ENCODE results near the gene SCRN2. TPM values are rescaled to one million over a fixed set of nuclear protein-coding genes. Genes with fewer than 3 reads are reported as not detected.

SCRN2 gene
- total and polyA plus RNA-seq, 2 of the 13 experiments (the other 11 are each of a cell fraction or from before 2014, with no cell fraction given), result 21.7 to 29.5 TPM

DNA sequence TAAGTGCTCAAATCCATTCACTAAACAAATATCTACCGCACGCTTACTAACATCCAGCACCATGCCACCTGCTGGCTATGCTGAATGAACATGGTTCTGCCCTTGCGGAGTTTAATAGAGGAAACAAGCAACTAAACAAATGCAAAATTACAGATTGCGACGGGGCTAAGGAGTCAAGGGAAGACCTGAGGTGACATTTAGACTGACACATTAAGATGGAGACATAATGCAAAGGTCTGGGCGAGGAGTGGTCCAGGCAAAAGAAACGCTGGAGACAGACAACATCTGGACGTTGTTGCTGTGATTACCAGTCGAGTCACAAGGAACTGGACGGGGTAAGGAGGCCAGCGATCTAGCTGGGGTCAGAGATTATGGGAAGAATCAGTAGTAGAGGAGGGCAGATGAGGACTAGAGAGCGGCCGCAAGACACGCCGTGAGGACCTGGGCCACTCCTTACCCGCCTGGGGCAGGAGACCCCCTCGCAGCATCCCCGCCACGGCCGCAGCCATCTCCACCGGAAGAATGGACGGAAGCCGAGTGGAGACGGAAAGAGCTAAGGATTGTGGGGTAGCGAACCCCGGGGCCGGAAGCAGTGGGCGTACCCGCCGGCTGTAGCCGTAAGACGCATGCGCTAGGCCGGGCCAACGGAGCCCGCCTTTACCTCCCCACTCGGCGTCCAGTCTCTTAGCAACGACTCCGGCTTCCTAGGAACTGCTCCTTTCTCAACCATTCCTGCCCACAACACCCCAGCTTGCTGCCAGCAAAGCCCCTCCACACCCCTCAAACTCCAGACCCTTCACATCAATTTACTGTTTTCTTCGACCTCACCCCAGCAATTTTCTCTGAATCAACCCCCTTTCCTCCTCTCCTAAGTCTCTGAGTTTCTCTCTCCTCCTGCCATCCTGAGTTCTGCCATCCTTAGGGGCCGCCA, 9.8 kb downstream of the SCRN2 start, which contains the start of the genes LRRC46 and MRPL10 (continued):
- TF ChIP-seq ZNF337 (CRISPR knock-in tag; IDR thresholded peaks at IDR 0.05; ENCODE audit: borderline replicate concordance, low read depth) (peak; percentile 87; the same call in 1 of the 2 replicates), NFKBIZ (CRISPR knock-in tag; IDR thresholded peaks at IDR 0.05) (peak; percentile 56; the same call in 1 of the 2 replicates), TEAD2 (CRISPR knock-in tag; IDR thresholded peaks at IDR 0.05) (no peak), ATF7-NPFF (CRISPR knock-in tag; IDR thresholded peaks at IDR 0.05; ENCODE audit: low read depth) (no peak), ISL2 (CRISPR knock-in tag; IDR thresholded peaks at IDR 0.05) (peak; percentile 74), NRL (CRISPR knock-in tag; IDR thresholded peaks at IDR 0.05; ENCODE audit: borderline replicate concordance) (peak; percentile 86; the same call in 1 of the 2 replicates), ZNF776 (CRISPR knock-in tag; IDR thresholded peaks at IDR 0.05) (peak; percentile 65; the same call in 1 of the 2 replicates), MAF1 (CRISPR knock-in tag; IDR thresholded peaks at IDR 0.05; ENCODE audit: borderline replicate concordance) (no peak; the same call in 1 of the 2 replicates), ARID2 (CRISPR knock-in tag; IDR thresholded peaks at IDR 0.05; ENCODE audit: borderline replicate concordance) (no peak), GABPA (IDR thresholded peaks at IDR 0.05; ENCODE audit: low read depth, low read length) (peak; percentile 92), GABPA (CRISPR knock-in tag; IDR thresholded peaks at IDR 0.05; ENCODE audit: low read depth) (peak; percentile 97)
- TF ChIP-seq, protein P1, sequence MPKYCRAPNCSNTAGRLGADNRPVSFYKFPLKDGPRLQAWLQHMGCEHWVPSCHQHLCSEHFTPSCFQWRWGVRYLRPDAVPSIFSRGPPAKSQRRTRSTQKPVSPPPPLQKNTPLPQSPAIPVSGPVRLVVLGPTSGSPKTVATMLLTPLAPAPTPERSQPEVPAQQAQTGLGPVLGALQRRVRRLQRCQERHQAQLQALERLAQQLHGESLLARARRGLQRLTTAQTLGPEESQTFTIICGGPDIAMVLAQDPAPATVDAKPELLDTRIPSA (CRISPR knock-in tag; IDR thresholded peaks at IDR 0.05; ENCODE audit: borderline replicate concordance), result 0 out of 2 replicates have a peak, but pooled peaks have one; percentile 63
- TF ChIP-seq, protein P2, sequence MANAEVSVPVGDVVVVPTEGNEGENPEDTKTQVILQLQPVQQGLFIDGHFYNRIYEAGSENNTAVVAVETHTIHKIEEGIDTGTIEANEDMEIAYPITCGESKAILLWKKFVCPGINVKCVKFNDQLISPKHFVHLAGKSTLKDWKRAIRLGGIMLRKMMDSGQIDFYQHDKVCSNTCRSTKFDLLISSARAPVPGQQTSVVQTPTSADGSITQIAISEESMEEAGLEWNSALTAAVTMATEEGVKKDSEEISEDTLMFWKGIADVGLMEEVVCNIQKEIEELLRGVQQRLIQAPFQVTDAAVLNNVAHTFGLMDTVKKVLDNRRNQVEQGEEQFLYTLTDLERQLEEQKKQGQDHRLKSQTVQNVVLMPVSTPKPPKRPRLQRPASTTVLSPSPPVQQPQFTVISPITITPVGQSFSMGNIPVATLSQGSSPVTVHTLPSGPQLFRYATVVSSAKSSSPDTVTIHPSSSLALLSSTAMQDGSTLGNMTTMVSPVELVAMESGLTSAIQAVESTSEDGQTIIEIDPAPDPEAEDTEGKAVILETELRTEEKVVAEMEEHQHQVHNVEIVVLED (CRISPR knock-in tag; IDR thresholded peaks at IDR 0.05; ENCODE audit: borderline replicate concordance), result peak; percentile 82; the same call in 1 of the 2 replicates
- TF ChIP-seq, protein P3, sequence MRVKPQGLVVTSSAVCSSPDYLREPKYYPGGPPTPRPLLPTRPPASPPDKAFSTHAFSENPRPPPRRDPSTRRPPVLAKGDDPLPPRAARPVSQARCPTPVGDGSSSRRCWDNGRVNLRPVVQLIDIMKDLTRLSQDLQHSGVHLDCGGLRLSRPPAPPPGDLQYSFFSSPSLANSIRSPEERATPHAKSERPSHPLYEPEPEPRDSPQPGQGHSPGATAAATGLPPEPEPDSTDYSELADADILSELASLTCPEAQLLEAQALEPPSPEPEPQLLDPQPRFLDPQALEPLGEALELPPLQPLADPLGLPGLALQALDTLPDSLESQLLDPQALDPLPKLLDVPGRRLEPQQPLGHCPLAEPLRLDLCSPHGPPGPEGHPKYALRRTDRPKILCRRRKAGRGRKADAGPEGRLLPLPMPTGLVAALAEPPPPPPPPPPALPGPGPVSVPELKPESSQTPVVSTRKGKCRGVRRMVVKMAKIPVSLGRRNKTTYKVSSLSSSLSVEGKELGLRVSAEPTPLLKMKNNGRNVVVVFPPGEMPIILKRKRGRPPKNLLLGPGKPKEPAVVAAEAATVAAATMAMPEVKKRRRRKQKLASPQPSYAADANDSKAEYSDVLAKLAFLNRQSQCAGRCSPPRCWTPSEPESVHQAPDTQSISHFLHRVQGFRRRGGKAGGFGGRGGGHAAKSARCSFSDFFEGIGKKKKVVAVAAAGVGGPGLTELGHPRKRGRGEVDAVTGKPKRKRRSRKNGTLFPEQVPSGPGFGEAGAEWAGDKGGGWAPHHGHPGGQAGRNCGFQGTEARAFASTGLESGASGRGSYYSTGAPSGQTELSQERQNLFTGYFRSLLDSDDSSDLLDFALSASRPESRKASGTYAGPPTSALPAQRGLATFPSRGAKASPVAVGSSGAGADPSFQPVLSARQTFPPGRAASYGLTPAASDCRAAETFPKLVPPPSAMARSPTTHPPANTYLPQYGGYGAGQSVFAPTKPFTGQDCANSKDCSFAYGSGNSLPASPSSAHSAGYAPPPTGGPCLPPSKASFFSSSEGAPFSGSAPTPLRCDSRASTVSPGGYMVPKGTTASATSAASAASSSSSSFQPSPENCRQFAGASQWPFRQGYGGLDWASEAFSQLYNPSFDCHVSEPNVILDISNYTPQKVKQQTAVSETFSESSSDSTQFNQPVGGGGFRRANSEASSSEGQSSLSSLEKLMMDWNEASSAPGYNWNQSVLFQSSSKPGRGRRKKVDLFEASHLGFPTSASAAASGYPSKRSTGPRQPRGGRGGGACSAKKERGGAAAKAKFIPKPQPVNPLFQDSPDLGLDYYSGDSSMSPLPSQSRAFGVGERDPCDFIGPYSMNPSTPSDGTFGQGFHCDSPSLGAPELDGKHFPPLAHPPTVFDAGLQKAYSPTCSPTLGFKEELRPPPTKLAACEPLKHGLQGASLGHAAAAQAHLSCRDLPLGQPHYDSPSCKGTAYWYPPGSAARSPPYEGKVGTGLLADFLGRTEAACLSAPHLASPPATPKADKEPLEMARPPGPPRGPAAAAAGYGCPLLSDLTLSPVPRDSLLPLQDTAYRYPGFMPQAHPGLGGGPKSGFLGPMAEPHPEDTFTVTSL (CRISPR knock-in tag; IDR thresholded peaks at IDR 0.05; ENCODE audit: borderline replicate concordance), result no peak
- TF ChIP-seq, protein P4, sequence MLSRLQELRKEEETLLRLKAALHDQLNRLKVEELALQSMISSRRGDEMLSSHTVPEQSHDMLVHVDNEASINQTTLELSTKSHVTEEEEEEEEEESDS (CRISPR knock-in tag; IDR thresholded peaks at IDR 0.05; ENCODE audit: borderline replicate concordance), result no peak
- TF ChIP-seq, protein P5, sequence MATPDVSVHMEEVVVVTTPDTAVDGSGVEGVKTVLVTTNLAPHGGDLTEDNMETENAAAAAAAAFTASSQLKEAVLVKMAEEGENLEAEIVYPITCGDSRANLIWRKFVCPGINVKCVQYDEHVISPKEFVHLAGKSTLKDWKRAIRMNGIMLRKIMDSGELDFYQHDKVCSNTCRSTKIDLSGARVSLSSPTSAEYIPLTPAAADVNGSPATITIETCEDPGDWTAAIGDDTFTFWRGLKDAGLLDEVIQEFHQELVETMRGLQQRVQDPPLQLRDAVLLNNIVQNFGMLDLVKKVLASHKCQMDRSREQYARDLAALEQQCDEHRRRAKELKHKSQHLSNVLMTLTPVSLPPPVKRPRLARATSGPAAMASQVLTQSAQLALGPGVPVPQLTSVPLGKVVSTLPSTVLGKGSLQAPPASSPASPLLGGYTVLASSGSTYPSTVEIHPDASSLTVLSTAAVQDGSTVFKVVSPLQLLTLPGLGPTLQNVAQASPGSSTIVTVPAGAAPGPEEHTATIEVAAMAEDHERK (CRISPR knock-in tag; IDR thresholded peaks at IDR 0.05; ENCODE audit: low read depth), result 0 out of 2 replicates have a peak, but pooled peaks have one; percentile 36
- TF ChIP-seq, protein P6, sequence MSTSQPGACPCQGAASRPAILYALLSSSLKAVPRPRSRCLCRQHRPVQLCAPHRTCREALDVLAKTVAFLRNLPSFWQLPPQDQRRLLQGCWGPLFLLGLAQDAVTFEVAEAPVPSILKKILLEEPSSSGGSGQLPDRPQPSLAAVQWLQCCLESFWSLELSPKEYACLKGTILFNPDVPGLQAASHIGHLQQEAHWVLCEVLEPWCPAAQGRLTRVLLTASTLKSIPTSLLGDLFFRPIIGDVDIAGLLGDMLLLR (CRISPR knock-in tag; IDR thresholded peaks at IDR 0.05), result peak; percentile 81

All from HepG2 (cell line).